ENCODE results near the gene EPM2A. TPM values are rescaled to one million over a fixed set of nuclear protein-coding genes. Genes with fewer than 3 reads are reported as not detected.

Gene EPM2A
- total RNA-seq, 2 experiments from 2014 or later = 9.1 to 10.7 TPM

DNA sequence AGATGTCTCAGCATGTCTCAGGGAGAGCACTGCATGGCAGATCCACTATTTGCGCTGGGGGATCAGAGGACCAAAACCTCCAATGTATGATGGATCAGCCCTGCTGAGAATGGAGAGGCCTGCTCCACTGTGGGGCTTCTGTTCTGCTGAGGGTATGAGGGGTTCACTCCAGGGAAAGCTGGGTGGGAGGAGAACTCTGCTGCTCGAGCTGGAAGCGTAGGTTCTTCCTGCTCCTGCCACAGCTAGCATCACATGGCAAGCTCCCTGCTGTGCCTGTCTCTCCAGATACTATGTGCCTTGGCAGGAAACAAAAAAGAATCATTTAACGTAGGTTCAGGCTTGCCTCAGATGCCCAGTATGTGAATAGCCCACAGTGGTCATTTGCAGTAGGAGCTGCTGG is 105.8 kb downstream of the EPM2A start:
- TF ChIP-seq, protein P1, sequence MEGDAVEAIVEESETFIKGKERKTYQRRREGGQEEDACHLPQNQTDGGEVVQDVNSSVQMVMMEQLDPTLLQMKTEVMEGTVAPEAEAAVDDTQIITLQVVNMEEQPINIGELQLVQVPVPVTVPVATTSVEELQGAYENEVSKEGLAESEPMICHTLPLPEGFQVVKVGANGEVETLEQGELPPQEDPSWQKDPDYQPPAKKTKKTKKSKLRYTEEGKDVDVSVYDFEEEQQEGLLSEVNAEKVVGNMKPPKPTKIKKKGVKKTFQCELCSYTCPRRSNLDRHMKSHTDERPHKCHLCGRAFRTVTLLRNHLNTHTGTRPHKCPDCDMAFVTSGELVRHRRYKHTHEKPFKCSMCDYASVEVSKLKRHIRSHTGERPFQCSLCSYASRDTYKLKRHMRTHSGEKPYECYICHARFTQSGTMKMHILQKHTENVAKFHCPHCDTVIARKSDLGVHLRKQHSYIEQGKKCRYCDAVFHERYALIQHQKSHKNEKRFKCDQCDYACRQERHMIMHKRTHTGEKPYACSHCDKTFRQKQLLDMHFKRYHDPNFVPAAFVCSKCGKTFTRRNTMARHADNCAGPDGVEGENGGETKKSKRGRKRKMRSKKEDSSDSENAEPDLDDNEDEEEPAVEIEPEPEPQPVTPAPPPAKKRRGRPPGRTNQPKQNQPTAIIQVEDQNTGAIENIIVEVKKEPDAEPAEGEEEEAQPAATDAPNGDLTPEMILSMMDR (IDR thresholded peaks at IDR 0.05) = no peak
- H3K4me1 Mint-ChIP-seq (ENCODE audit: low read depth) = no peaks in the 10 kb centered on the region
- CTCF ChIA-PET = no interaction called here
- no peak overlapping the region for H3K27ac Mint-ChIP-seq
- DNase-seq (no peak), ATAC-seq (no peak)
- H3K27me3 Mint-ChIP-seq = no peaks in the 10 kb centered on the region
- no peak overlapping the region for H3K4me3 Mint-ChIP-seq
- POLR2A ChIA-PET = no interaction called here
- H3K9me3 Mint-ChIP-seq = no peaks in the 10 kb centered on the region
- peaks cover 12% of the 10 kb centered on the region for H3K36me3 Mint-ChIP-seq (ENCODE audit: low read depth)
- intact Hi-C loops (cut with micrococcal nuclease) = no loop called here

GRCh38 chr6:145627451-145627850 is 107.9 kb downstream of the EPM2A start:
- POLR2A ChIA-PET = no interaction called here
- CTCF ChIA-PET = no interaction called here
- H3K9me3 Mint-ChIP-seq = no peaks in the 10 kb centered on the region
- peaks cover 12% of the 10 kb centered on the region for H3K36me3 Mint-ChIP-seq (ENCODE audit: low read depth)
- no peak for ATAC-seq
- intact Hi-C loops (cut with micrococcal nuclease) = no loop called here
- no peaks in the 10 kb centered on the region for H3K27me3 Mint-ChIP-seq
- no peak overlapping the region for H3K27ac Mint-ChIP-seq
- no peaks in the 10 kb centered on the region for H3K4me1 Mint-ChIP-seq (ENCODE audit: low read depth)
- no peak overlapping the region for H3K4me3 Mint-ChIP-seq
- DNase-seq = no peak
- TF ChIP-seq, protein P1 (IDR thresholded peaks at IDR 0.05) = no peak

GRCh38 chr6:145626857-145627256 is 108.5 kb downstream of the EPM2A start:
- POLR2A ChIA-PET = interaction anchor here (0.6 kb wide), 1 partner anchor 9 kb away, joined by 3 read pairs; no protein-coding TSS in a partner anchor
- no peak overlapping the region for H3K27ac Mint-ChIP-seq
- no peaks in the 10 kb centered on the region for H3K27me3 Mint-ChIP-seq
- no peak for ATAC-seq
- CTCF ChIA-PET = no interaction called here
- intact Hi-C loops (cut with micrococcal nuclease) = no loop called here
- H3K9me3 Mint-ChIP-seq = no peaks in the 10 kb centered on the region
- H3K36me3 Mint-ChIP-seq (ENCODE audit: low read depth) = peaks cover 12% of the 10 kb centered on the region
- no peak for DNase-seq
- TF ChIP-seq, protein P1 (IDR thresholded peaks at IDR 0.05) = no peak
- H3K4me3 Mint-ChIP-seq = no peak overlapping the region
- H3K4me1 Mint-ChIP-seq (ENCODE audit: low read depth) = no peaks in the 10 kb centered on the region

DNA sequence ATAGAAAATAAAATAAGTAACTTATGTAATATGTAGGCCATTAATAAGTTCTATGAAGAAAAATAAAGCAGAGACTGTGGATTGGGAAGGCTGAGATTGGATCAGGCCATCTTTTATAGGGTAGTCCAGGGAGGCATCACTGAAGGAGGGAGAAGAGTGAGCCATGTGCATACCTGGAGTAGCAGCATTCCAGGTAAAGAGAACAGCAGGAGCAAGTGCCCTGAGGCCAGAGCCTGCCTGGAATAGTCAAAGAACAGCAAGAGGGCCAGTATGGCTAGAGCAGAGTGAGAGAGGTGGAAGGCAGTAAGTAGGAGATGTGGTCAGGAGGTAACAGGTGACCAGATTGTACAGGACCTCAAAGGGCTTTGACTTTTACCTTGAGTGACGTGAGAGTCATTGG is 112.1 kb downstream of the EPM2A start:
- intact Hi-C loops (cut with micrococcal nuclease) = no loop called here
- ATAC-seq = no peak
- CTCF ChIA-PET = interaction anchor here (1.6 kb wide), 1 partner anchor 10 kb away, joined by 7 read pairs; no protein-coding TSS in a partner anchor

DNA sequence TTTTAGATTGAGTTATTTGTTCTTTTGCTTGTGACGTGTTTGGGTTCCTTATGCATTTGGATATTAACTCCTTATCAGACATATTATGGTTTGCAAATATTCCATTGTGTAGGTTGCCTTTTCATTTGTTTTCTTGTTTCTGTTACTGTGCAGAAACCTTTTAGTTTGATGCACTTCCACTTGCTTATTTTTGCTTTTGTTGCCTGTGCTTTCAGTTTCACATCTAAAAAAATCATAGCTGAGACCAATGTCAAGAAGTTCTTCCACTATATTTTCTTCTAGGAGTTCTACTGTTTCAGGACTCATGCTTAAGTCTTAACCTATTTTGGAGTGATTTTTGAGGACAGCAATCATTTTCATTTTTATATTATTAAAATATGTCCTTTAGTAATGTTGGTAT is 113.5 kb downstream of the EPM2A start:
- Mint-ChIP-seq H3K27ac (no peak overlapping the region), H3K9me3 (peaks cover 10% of the 10 kb centered on the region), H3K4me3 (no peak overlapping the region), H3K27me3 (no peaks in the 10 kb centered on the region), H3K4me1 (ENCODE audit: low read depth) (no peaks in the 10 kb centered on the region), H3K36me3 (ENCODE audit: low read depth) (peaks cover 1% of the 10 kb centered on the region)
- CTCF ChIA-PET = no interaction called here
- ATAC-seq (no peak), DNase-seq (no peak)
- TF ChIP-seq, protein P1 (IDR thresholded peaks at IDR 0.05) = no peak
- POLR2A ChIA-PET = no interaction called here
- intact Hi-C loops (cut with micrococcal nuclease) = no loop called here

More for the DNA sequence above, 112.1 kb downstream of the EPM2A start:
- H3K36me3 Mint-ChIP-seq (ENCODE audit: low read depth) = peaks cover 8% of the 10 kb centered on the region
- no peaks in the 10 kb centered on the region for H3K4me1 Mint-ChIP-seq (ENCODE audit: low read depth)
- no peaks in the 10 kb centered on the region for H3K27me3 Mint-ChIP-seq
- POLR2A ChIA-PET = no interaction called here
- H3K4me3 Mint-ChIP-seq = no peak overlapping the region
- no peak overlapping the region for H3K27ac Mint-ChIP-seq
- no peak for DNase-seq
- TF ChIP-seq, protein P1 (IDR thresholded peaks at IDR 0.05) = no peak
- peaks cover 7% of the 10 kb centered on the region for H3K9me3 Mint-ChIP-seq
